HepG2 (cell line): ENCODE measurements around the gene TLR9. TPM values are rescaled to one million over a fixed set of nuclear protein-coding genes. Genes with fewer than 3 reads are reported as not detected.

Experiments
- CREB3 ChIP-seq: sonication (generic); formaldehyde crosslinking; IDR thresholded peaks from 2 replicates; pipeline ENCODE4 v1.5.0; 2020; ENCODE audit warnings: missing genetic modification reagents
- HDAC1 ChIP-seq: sonication (generic); formaldehyde crosslinking; IDR thresholded peaks from 2 replicates; pipeline ENCODE4 v1.5.1; 2020; ENCODE audit warnings: mild to moderate bottlenecking, missing genetic modification reagents
- HIVEP1 ChIP-seq: sonication (generic); formaldehyde crosslinking; IDR thresholded peaks from 2 replicates; pipeline ENCODE4 v1.4.0; 2020; ENCODE audit warnings: mild to moderate bottlenecking, missing genetic modification reagents
- MED1 ChIP-seq: sonication (generic); formaldehyde crosslinking; IDR thresholded peaks from 2 replicates; pipeline ENCODE4 v1.4.0; 2020; ENCODE audit warnings: missing genetic modification reagents
- NR2F6 ChIP-seq, 2 experiments: IDR thresholded peaks; 2 replicates each; pipeline ENCODE4 v1.6.1; 2016; ENCODE audit warnings: antibody characterized with exemption in 1 of 2, mild to moderate bottlenecking in 1 of 2
- RXRB ChIP-seq: IDR thresholded peaks from 2 replicates; pipeline ENCODE4 v1.6.1; 2016; ENCODE audit warnings: borderline replicate concordance, missing genetic modification reagents, missing compliant biosample characterization
- SALL1 ChIP-seq: sonication (generic); formaldehyde crosslinking; IDR thresholded peaks from 2 replicates; pipeline ENCODE4 v1.8.0; 2022; ENCODE audit warnings: mild to moderate bottlenecking, missing genetic modification reagents
- SIN3A ChIP-seq: IDR thresholded peaks from 2 replicates; pipeline ENCODE4 v1.6.1; 2011; ENCODE audit warnings: low read depth, mild to moderate bottlenecking, control low read depth, low read length, borderline replicate concordance
- STAT5B ChIP-seq: sonication (generic); formaldehyde crosslinking; IDR thresholded peaks from 2 replicates; pipeline ENCODE4 v1.4.0; 2020; ENCODE audit warnings: missing genetic modification reagents
- TRIM24 ChIP-seq: sonication (generic); formaldehyde crosslinking; IDR thresholded peaks from 2 replicates; pipeline ENCODE4 v1.8.0; 2022; ENCODE audit warnings: mild to moderate bottlenecking, missing genetic modification reagents
- TSC22D2 ChIP-seq: sonication (generic); formaldehyde crosslinking; IDR thresholded peaks from 2 replicates; pipeline ENCODE4 v1.5.1; 2020; ENCODE audit warnings: missing genetic modification reagents, mild to moderate bottlenecking, borderline replicate concordance
- ZBTB33 ChIP-seq: sonication (generic); formaldehyde crosslinking; IDR thresholded peaks from 2 replicates; pipeline ENCODE4 v1.4.0; 2020; ENCODE audit warnings: missing genetic modification reagents
- ZBTB49 ChIP-seq: sonication (generic); formaldehyde crosslinking; IDR thresholded peaks from 2 replicates; pipeline ENCODE4 v1.4.0; 2020; ENCODE audit warnings: missing genetic modification reagents, borderline replicate concordance
- ZFP1 ChIP-seq: IDR thresholded peaks from 2 replicates; pipeline ENCODE4 v1.6.1; 2016
- ZNF138 ChIP-seq: sonication (generic); formaldehyde crosslinking; IDR thresholded peaks from 2 replicates; pipeline ENCODE4 v1.5.0; 2020; ENCODE audit warnings: mild to moderate bottlenecking, low read depth, missing genetic modification reagents
- ZNF260 ChIP-seq: sonication (generic); formaldehyde crosslinking; IDR thresholded peaks from 2 replicates; pipeline ENCODE4 v1.4.0; 2020; ENCODE audit warnings: missing genetic modification reagents, low read depth, mild to moderate bottlenecking, borderline replicate concordance
- ZNF605 ChIP-seq: sonication (generic); formaldehyde crosslinking; IDR thresholded peaks from 2 replicates; pipeline ENCODE4 v1.8.0; 2022; ENCODE audit warnings: mild to moderate bottlenecking, missing genetic modification reagents
- ZNF687 ChIP-seq: sonication (generic); formaldehyde crosslinking; IDR thresholded peaks from 2 replicates; pipeline ENCODE4 v1.5.1; 2020; ENCODE audit warnings: mild to moderate bottlenecking, missing genetic modification reagents, moderate library complexity
- polyA plus RNA-seq, 8 experiments: library from polyadenylated mRNA; depleted of rRNA in 3 of 8; stranded (reverse) in 7 of 8; unstranded in 1 of 8; fragments of >200 nt; fragmentation: Illumina TruSeq in 4 of 8; extraction: Trizol in 4 of 8; gene quantifications; 2 replicates each; pipeline versions ENCODE4 v1.2.1 to v1.2.3, GENCODE V29; 2011 to 2016; ENCODE audit warnings: low read depth in 4 of 8, missing spikeins in 1 of 8, mixed read lengths in 1 of 8; ENCODE audit not compliant: insufficient read depth in 1 of 8
- total RNA-seq, 5 experiments: library from RNA; depleted of rRNA; stranded (reverse); fragments of >200 nt; fragmentation: Illumina TruSeq; extraction: Trizol; gene quantifications; 2 replicates each; pipeline ENCODE4 v1.2.3, GENCODE V29; 2016; ENCODE audit warnings: low read depth in 1 of 5

Gene TLR9
- total and polyA plus RNA-seq, 2 of the 13 experiments (the other 11 are each of a cell fraction or from before 2014, with no cell fraction given), result not detected

- TF ChIP-seq ZNF687 (CRISPR knock-in tag) (peak; percentile 64), RXRB (CRISPR knock-in tag) (peak; percentile 53), ZNF260 (CRISPR knock-in tag) (no peak), TSC22D2 (no peak), STAT5B (CRISPR knock-in tag) (no peak), ZBTB49 (CRISPR knock-in tag) (no peak), SIN3A (peak; percentile 51; the same call in 1 of the 2 replicates), HIVEP1 (CRISPR knock-in tag) (peak; percentile 72; the same call in 1 of the 2 replicates), CREB3 (CRISPR knock-in tag) (no peak), ZNF605 (CRISPR knock-in tag) (0 out of 2 replicates have a peak, but pooled peaks have one; percentile 26), ZNF138 (no peak), ZBTB33 (CRISPR knock-in tag) (no peak), MED1 (CRISPR knock-in tag) (peak; percentile 72), NR2F6 (IDR thresholded peaks at IDR 0.05) (peak; percentile 66), NR2F6 (CRISPR knock-in tag; IDR thresholded peaks at IDR 0.05) (peak; percentile 31; the same call in 1 of the 2 replicates), ZFP1 (no peak), TRIM24 (CRISPR knock-in tag) (no peak), HDAC1 (0 out of 2 replicates have a peak, but pooled peaks have one; percentile 18), SALL1 (CRISPR knock-in tag) (peak; percentile 61)
Measured at GRCh38 chr3:52236424-52236886, 11.0 kb upstream of the TLR9 start (continued).
